ENCODE measurements around the gene THSD7B.

GRCh38 chr2:137205324-137205723 lies 440.0 kb downstream of the THSD7B start:
- TF ChIP-seq GATA3 (IDR thresholded peaks at IDR 0.05; ENCODE audit: low read depth, low read length) = no peak
- TF ChIP-seq GATA2 (IDR thresholded peaks at IDR 0.05; ENCODE audit: low read depth, low read length) = no peak
